Right lobe of liver (tissue), 6 donors: ENCODE measurements around the gene RMC1. TPM values are rescaled to one million over a fixed set of nuclear protein-coding genes. Genes with fewer than 3 reads are reported as not detected.
"Not testable (repeated sequence)": the region's sequence is repeated elsewhere in the genome, so short reads cannot be mapped to it uniquely, and the experiment has no call there.

Source experiments
- ATAC-seq, 4 donors: fragments of 200-7000 bp; cut with Tn5 transposase; one replicate each; pipeline ENCODE4 v1.9.1; 2020; ENCODE audit warnings: mild to moderate bottlenecking in 4 of 4, moderate library complexity in 4 of 4
- DNase-seq, 3 donors: peaks; one replicate each; pipeline ENCODE4 v3.0.0-alpha.2; 2020
- H3K27ac ChIP-seq, 3 donors: fragments of 200-600 bp; one replicate each; pipeline ENCODE4 v1.8.0; 2022
- H3K27me3 ChIP-seq, 2 donors: fragments of 200-600 bp; one replicate each; pipeline ENCODE4 v1.8.0; 2022
- H3K36me3 ChIP-seq, 4 donors: fragments of 200-600 bp; sonication (generic) in 1 of 4; one replicate each; pipeline versions ENCODE4 v1.5.1 to v1.8.0; 2017 to 2022; ENCODE audit warnings: control low read depth in 1 of 4
- H3K4me1 ChIP-seq, 4 donors: fragments of 200-600 bp; sonication (generic) in 1 of 4; one replicate each; pipeline versions ENCODE4 v1.5.1 to v1.8.0; 2017 to 2022; ENCODE audit warnings: control low read depth in 1 of 4
- H3K4me3 ChIP-seq, 3 donors: fragments of 200-600 bp; one replicate each; pipeline ENCODE4 v1.8.0; 2022
- H3K9me3 ChIP-seq, 4 donors: fragments of 200-600 bp; sonication (generic) in 1 of 4; one replicate each; pipeline versions ENCODE4 v1.5.1 to v1.8.0; 2017 to 2022; ENCODE audit warnings: control low read depth in 1 of 4
- CTCF ChIP-seq, 4 donors: fragments of 200-600 bp in 3 of 4; fragments of 450-650 bp in 1 of 4; IDR thresholded peaks; one replicate each; pipeline versions ENCODE4 v1.5.1 to v1.8.0; 2016 to 2022; ENCODE audit warnings: antibody characterized with exemption in 4 of 4, mild to moderate bottlenecking in 2 of 4
- POLR2A ChIP-seq: fragments of 450-650 bp; IDR thresholded peaks from one replicate; pipeline ENCODE4 v1.6.1; 2017; ENCODE audit warnings: antibody characterized with exemption, mild to moderate bottlenecking
- WGBS: methylation state at CpG from one replicate; pipeline ENCODE4 v1.1.6; 2018; ENCODE audit warnings: low coverage, low lambda C conversion rate; ENCODE audit not compliant: insufficient coverage; ENCODE audit errors: missing lambda C conversion rate; 5-methylcytosine and 5-hydroxymethylcytosine counted together
- intact Hi-C, 2 donors: fragments of 100-400 bp; cut with DNase I; formaldehyde crosslinking; loops; one replicate each; pipeline versions ENCODE4 v1.11.2 to v1.14.1; 2022
- total RNA-seq, 6 experiments: library from RNA; depleted of rRNA in 2 of 6; stranded (reverse); fragments of >200 nt in 2 of 6; fragmentation: NEBNext Ultra II Directional in 3 of 6; extraction: Animal tissue kit (Norgen Biotek cat#: 25700) in 3 of 6; gene quantifications; one replicate each; pipeline versions ENCODE4 v1.1.0 to v1.2.4, GENCODE V29; 2016 to 2023
- donor health status: DM: no; HTN: yes; CAD: no.
- donor health status: DM: no; HTN: no; CAD: no.
- donor health status: DM: no; HTN: no; CAD: no.
- donor health status: DM: no; HTN: yes; CAD: no.
- donor health status: DM: no; HTN: yes; CAD: no.

The RMC1 gene
- total RNA-seq, 6 experiments from 2014 or later: 16.8 to 24.5 (median 21.9) TPM

GRCh38 chr18:23573020-23573419 lies 69.7 kb downstream of the RMC1 start:
- Histone ChIP-seq H3K4me1 (peaks cover 0 to 34% (median 6%) of the 10 kb centered on the region in 4 donors), H3K4me3 (no peak overlapping the region), H3K27me3 (no peaks in the 10 kb centered on the region), H3K27ac (peak overlapping the region in 2 of 3 donors; percentile 10 to 16), H3K36me3 (peaks cover 0 to 12% (median 2%) of the 10 kb centered on the region in 4 donors), H3K9me3 (no peaks in the 10 kb centered on the region)
- ATAC-seq (peak; percentile 31 to 60 (median 42)), DNase-seq (no peak)
- intact Hi-C loops: loop anchor here in 1 of 2 donors (10.0 kb wide), 1 partner anchor 48 kb away; no protein-coding TSS in a partner anchor
- WGBS: 49% methylated on average over 4 of the region's 4 CpGs
- no peak for TF ChIP-seq POLR2A
- no peak for TF ChIP-seq CTCF (IDR thresholded peaks at IDR 0.05)

GRCh38 chr18:23573626-23574431 lies 70.5 kb downstream of the RMC1 start:
- no peak overlapping the region for H3K4me3 ChIP-seq
- intact Hi-C loops: loop anchor here in 1 of 2 donors (10.0 kb wide), 1 partner anchor 49 kb away; no protein-coding TSS in a partner anchor
- H3K36me3 ChIP-seq: peaks cover 0 to 5% (median 2%) of the 10 kb centered on the region in 4 donors
- 24% methylated on average over 6 of the region's 6 CpGs for WGBS
- peak overlapping the region in 2 of 3 donors; percentile 31 to 50 for H3K27ac ChIP-seq
- TF ChIP-seq POLR2A (no peak), CTCF (IDR thresholded peaks at IDR 0.05) (no peak)
- DNase-seq (peak in 1 of 3 donors; percentile 63), ATAC-seq (peak; percentile 52 to 87 (median 70))
- no peaks in the 10 kb centered on the region for H3K9me3 ChIP-seq
- H3K4me1 ChIP-seq: peaks cover 0 to 35% (median 6%) of the 10 kb centered on the region in 4 donors
- no peaks in the 10 kb centered on the region for H3K27me3 ChIP-seq

- peaks cover 0 to 40% (median 6%) of the 10 kb centered on the region in 4 donors for H3K4me1 ChIP-seq
- peak overlapping the region; percentile 0 to 50 (median 31) for H3K27ac ChIP-seq
- no peak for DNase-seq
- no peaks in the 10 kb centered on the region for H3K27me3 ChIP-seq
- H3K4me3 ChIP-seq: no peak overlapping the region
- H3K9me3 ChIP-seq: no peaks in the 10 kb centered on the region
- peaks cover 0 to 3% (median 0%) of the 10 kb centered on the region in 4 donors for H3K36me3 ChIP-seq
- no peak for TF ChIP-seq POLR2A
- 68% methylated on average over 2 of the region's 5 CpGs for WGBS
- ATAC-seq: no peak
- intact Hi-C loops: loop anchor here in 1 of 2 donors (10.0 kb wide), 1 partner anchor 50 kb away; no protein-coding TSS in a partner anchor
These were observed 71.4 kb downstream of the RMC1 start for GRCh38 chr18:23574611-23575308.

GRCh38 chr18:23575309-23575651 lies 72.0 kb downstream of the RMC1 start:
- intact Hi-C loops: loop anchor here in 1 of 2 donors (10.0 kb wide), 1 partner anchor 50 kb away; no protein-coding TSS in a partner anchor
- TF ChIP-seq POLR2A: no peak
- TF ChIP-seq CTCF (IDR thresholded peaks at IDR 0.05): no peak
- Histone ChIP-seq H3K4me3 (no peak overlapping the region), H3K4me1 (peaks cover 0 to 36% (median 6%) of the 10 kb centered on the region in 4 donors), H3K9me3 (no peaks in the 10 kb centered on the region), H3K36me3 (peaks cover 0 to 3% (median 0%) of the 10 kb centered on the region in 4 donors), H3K27me3 (no peaks in the 10 kb centered on the region), H3K27ac (peak overlapping the region in 1 of 3 donors; percentile 50)
- WGBS: 92% methylated on average over 7 of the region's 7 CpGs
- DNase-seq (no peak), ATAC-seq (no peak)

- not testable (repeated sequence) for DNase-seq, ATAC-seq, H3K27ac ChIP-seq, H3K9me3 ChIP-seq, H3K36me3 ChIP-seq, H3K27me3 ChIP-seq, H3K4me3 ChIP-seq
- intact Hi-C loops: loop anchor here in 1 of 2 donors (10.0 kb wide), 1 partner anchor 53 kb away; no protein-coding TSS in a partner anchor
- no CpG with 5 or more reads among the region's 24 CpGs for WGBS
- peaks cover 0 to 24% (median 3%) of the 10 kb centered on the region in 4 donors for H3K4me1 ChIP-seq
These were observed 74.2 kb downstream of the RMC1 start for GRCh38 chr18:23577521-23577920.
